Kidney (tissue), 14 donors: ENCODE results near the gene CXCL17. TPM values are rescaled to one million over a fixed set of nuclear protein-coding genes. Genes with fewer than 3 reads are reported as not detected.
A peak's percentile ranks its signal among the peaks of the same experiment; 100 is the strongest.
"Not testable (repeated sequence)": the region's sequence is repeated elsewhere in the genome, so short reads cannot be mapped to it uniquely, and the experiment has no call there.

Source experiments
- DNase-seq, 5 donors: peaks; one replicate each; pipeline ENCODE4 v3.0.0-alpha.2; 2013 to 2020
- FAIRE-seq: peaks from 2 replicates; lab custom pipeline; 2012; peaks lifted over from hg19 to GRCh38; lab: Jason Lieb, UNC
- H3K27ac ChIP-seq, 2 donors: one replicate each; pipeline ENCODE4 v1.7.0; 2013; ENCODE audit warnings: low read depth in 2 of 2, low read length in 2 of 2, inconsistent platforms in 1 of 2
- H3K27me3 ChIP-seq: one replicate; pipeline ENCODE4 v1.7.1; 2013; ENCODE audit warnings: low read length, inconsistent platforms; ENCODE audit not compliant: control insufficient read depth, insufficient read depth
- H3K36me3 ChIP-seq, 3 donors: one replicate each; pipeline versions ENCODE4 v1.7.0 to v1.7.1; 2013; ENCODE audit warnings: low read length in 3 of 3, control low read depth in 1 of 3, inconsistent platforms in 1 of 3; ENCODE audit not compliant: insufficient read depth in 3 of 3, control insufficient read depth in 2 of 3
- H3K4me1 ChIP-seq, 3 donors: one replicate each; pipeline versions ENCODE4 v1.7.0 to v1.7.1; 2013; ENCODE audit warnings: low read length in 3 of 3, inconsistent platforms in 1 of 3, low read depth in 1 of 3; ENCODE audit not compliant: control insufficient read depth in 2 of 3, insufficient read depth in 2 of 3
- H3K4me3 ChIP-seq, 3 donors: one replicate each; pipeline versions ENCODE4 v1.7.0 to v1.8.1; 2013; ENCODE audit warnings: low read length in 3 of 3, control low read depth in 1 of 3, inconsistent platforms in 1 of 3
- H3K9ac ChIP-seq, 3 donors: one replicate each; pipeline versions ENCODE4 v1.7.0 to v1.7.1; 2013; ENCODE audit warnings: low read length in 3 of 3, control low read depth in 1 of 3, inconsistent platforms in 1 of 3
- H3K9me3 ChIP-seq, 3 donors: one replicate each; pipeline versions ENCODE4 v1.7.0 to v1.7.1; 2013; ENCODE audit warnings: low read length in 3 of 3, control low read depth in 1 of 3, inconsistent platforms in 1 of 3; ENCODE audit not compliant: control insufficient read depth in 2 of 3, insufficient read depth in 1 of 3
- intact Hi-C: fragments of 100-400 bp; cut with DNase I; formaldehyde crosslinking; loops from one replicate; pipeline ENCODE4 v1.11.1; 2022
- polyA plus RNA-seq: library from polyadenylated mRNA; stranded (reverse); fragments of 350-450 nt; fragmentation: Illumina TruSeq; extraction: RNeasy Lipid Tissue Mini Kit (QIAGEN cat#74804); gene quantifications from one replicate; pipeline ENCODE4 v1.2.3, GENCODE V29; 2014; ENCODE audit warnings: low read depth, low replicate concordance; ENCODE audit not compliant: insufficient read depth
- total RNA-seq: library from RNA; stranded (reverse); fragmentation: NEBNext Ultra II Directional; extraction: Animal tissue kit (Norgen Biotek cat#: 25700); gene quantifications from one replicate; pipeline ENCODE4 v1.2.1, GENCODE V29; 2021
- TF ChIP-seq, protein P1 (sequence below): IDR thresholded peaks from 3 replicates; pipeline ENCODE4 v1.5.1; 2012; ENCODE audit warnings: mild to moderate bottlenecking, moderate library complexity, borderline replicate concordance; ENCODE audit not compliant: insufficient read depth; ENCODE audit errors: extremely low read depth
- donor health status: control.
- donor health status: control.
- donor health status: control.
- donor health status: control.
- donor health status: control.
- donor health status: DM: yes; HTN: yes; CAD: no.
- donor health status: Normal renal cell carcinoma (clear cell type).

Gene CXCL17
- total and polyA plus RNA-seq, 2 donors from 2014 or later, result not detected

DNA sequence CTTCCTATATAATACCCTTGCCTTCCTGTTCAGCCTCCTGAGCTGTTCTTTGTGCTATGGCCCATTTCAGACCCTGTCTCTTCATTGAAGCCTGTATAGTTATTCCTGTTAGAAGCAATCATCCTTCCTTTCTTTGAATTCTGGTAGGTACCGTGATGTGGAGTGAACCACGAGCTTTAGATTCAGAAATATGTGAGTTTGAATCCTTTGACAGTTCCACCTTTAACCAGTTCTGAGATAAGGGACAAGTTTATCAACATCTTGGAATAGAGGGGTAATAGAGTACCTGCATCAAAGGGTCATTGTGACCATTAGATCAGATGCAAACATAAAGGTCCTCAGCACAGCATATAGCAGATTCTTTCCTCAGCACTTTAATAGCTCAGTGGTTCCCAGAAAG, 12.3 kb upstream of the CXCL17 start:
- TF ChIP-seq, protein P1, sequence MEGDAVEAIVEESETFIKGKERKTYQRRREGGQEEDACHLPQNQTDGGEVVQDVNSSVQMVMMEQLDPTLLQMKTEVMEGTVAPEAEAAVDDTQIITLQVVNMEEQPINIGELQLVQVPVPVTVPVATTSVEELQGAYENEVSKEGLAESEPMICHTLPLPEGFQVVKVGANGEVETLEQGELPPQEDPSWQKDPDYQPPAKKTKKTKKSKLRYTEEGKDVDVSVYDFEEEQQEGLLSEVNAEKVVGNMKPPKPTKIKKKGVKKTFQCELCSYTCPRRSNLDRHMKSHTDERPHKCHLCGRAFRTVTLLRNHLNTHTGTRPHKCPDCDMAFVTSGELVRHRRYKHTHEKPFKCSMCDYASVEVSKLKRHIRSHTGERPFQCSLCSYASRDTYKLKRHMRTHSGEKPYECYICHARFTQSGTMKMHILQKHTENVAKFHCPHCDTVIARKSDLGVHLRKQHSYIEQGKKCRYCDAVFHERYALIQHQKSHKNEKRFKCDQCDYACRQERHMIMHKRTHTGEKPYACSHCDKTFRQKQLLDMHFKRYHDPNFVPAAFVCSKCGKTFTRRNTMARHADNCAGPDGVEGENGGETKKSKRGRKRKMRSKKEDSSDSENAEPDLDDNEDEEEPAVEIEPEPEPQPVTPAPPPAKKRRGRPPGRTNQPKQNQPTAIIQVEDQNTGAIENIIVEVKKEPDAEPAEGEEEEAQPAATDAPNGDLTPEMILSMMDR, result no peak
- Histone ChIP-seq H3K4me1 (peaks cover 0 to 3% (median under 1%) of the 10 kb centered on the region in 3 donors), H3K9ac (no peak overlapping the region), H3K9me3 (no peaks in the 10 kb centered on the region), H3K36me3 (no peaks in the 10 kb centered on the region), H3K27ac (no peak overlapping the region), H3K4me3 (no peak overlapping the region), H3K27me3 (no peaks in the 10 kb centered on the region)
- FAIRE-seq (no peak), DNase-seq (no peak)
- intact Hi-C loops, result no loop called here

DNA sequence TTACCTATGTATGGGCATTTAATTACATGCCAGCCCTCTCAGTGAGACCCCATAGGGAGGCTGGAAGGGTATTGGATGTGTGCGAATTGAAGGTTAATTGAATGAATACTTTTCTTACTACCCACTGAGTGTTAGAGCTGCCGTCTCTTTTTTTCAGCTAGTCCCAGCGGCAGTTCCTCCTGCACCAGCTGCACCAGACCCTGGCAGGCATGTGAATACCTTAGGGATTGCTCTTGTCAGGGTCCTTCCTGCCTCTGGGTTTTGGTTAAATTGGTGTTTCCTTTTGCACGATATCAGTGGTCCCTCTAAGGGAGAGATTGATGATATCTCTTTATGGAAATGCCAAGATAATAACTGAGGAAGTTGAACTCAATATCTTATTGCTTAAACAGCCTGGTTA, 9.8 kb upstream of the CXCL17 start:
- peaks cover 0 to 3% (median 3%) of the 10 kb centered on the region in 3 donors for H3K4me1 ChIP-seq
- TF ChIP-seq, protein P1, result no peak
- no peak overlapping the region for H3K9ac ChIP-seq
- intact Hi-C loops, result no loop called here
- no peaks in the 10 kb centered on the region for H3K9me3 ChIP-seq
- H3K36me3 ChIP-seq, result no peaks in the 10 kb centered on the region
- no peak overlapping the region for H3K4me3 ChIP-seq
- FAIRE-seq, result no peak
- H3K27me3 ChIP-seq, result no peaks in the 10 kb centered on the region
- no peak for DNase-seq
- no peak overlapping the region for H3K27ac ChIP-seq

DNA sequence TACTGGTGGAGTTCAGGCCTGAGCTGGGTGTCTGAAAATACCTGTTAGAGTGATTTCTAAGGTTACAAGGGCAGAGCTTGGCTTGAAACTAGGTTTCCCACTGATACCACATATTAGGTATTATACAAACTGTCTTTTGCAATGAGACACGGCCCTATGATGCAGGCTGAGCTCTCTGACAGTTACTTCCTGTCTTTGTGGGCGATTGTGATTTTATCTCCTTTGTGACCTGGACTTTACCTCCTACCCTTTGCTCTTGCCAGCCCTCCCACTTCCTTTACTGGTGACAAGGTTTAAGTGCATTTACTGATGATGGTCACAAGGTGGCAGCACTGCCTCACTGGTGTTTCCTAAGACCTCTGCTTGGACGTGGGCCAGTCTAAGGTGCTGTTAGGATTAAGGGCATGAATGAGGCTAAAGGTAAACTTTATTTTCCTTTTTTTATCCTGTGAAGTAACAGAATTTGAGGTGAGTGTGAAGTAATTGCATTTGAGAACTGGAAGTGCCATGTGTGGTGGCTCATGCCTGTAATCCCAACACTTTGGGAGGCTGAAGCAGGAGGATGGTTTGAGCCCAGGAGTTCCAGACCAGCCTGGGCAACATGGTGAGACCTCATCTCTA, 7.7 kb upstream of the CXCL17 start:
- no peaks in the 10 kb centered on the region for H3K27me3 ChIP-seq
- H3K4me1 ChIP-seq, result peaks cover 0 to 3% (median 0%) of the 10 kb centered on the region in 3 donors
- peak overlapping the region; percentile 5 to 55 for H3K27ac ChIP-seq
- no peak overlapping the region for H3K9ac ChIP-seq
- DNase-seq (peak; percentile 78 to 94 (median 81)), FAIRE-seq (peak; percentile 94)
- H3K4me3 ChIP-seq, result no peak overlapping the region
- no peaks in the 10 kb centered on the region for H3K36me3 ChIP-seq
- TF ChIP-seq, protein P1, result peak; percentile 97
- intact Hi-C loops, result no loop called here
- H3K9me3 ChIP-seq, result no peaks in the 10 kb centered on the region

DNA sequence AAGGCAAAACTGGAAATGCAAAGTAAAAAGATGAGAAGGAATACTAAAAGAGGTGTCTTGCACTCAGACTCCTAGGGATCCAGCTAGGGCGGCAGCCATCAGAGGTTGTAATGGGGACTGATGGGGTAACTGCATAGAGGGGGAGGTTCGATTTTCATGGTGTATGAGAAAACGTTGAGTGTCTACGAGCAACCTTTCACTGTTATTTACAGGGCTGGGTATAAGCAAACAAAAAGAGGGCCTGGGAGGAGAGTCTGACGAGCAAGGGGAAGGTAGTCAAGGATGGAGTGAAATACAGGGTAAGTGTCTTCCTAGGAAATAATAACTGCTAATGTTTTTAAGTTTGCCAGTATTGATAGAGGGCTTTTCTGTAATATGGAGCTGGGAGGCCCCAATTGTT, 5.6 kb upstream of the CXCL17 start:
- H3K36me3 ChIP-seq, FAIRE-seq: not testable (repeated sequence)

More for the DNA sequence above, 5.6 kb upstream of the CXCL17 start:
- H3K9me3 ChIP-seq, H3K27me3 ChIP-seq, DNase-seq, H3K4me1 ChIP-seq, H3K4me3 ChIP-seq, H3K27ac ChIP-seq, H3K9ac ChIP-seq: not testable (repeated sequence)
- intact Hi-C loops, result loop anchor here (10.0 kb wide), 1 partner anchor 86 kb away; no protein-coding TSS in a partner anchor
